Mesenchymal stem cell (in vitro differentiated cells and primary cell): ENCODE measurements around the gene KCNK4.

ENCODE experiments used
- DNase-seq: peaks from one replicate; pipeline ENCODE4 v3.0.0-alpha.2; 2013
- H2AFZ ChIP-seq: one replicate; pipeline ENCODE4 v1.6.1; 2013; ENCODE audit warnings: low read depth, mild to moderate bottlenecking, control low read depth, inconsistent platforms, low read length, moderate library complexity
- H2AK5ac ChIP-seq: 2 replicates; pipeline ENCODE4 v1.6.1; 2013; ENCODE audit warnings: low read length, moderate library complexity, mild to moderate bottlenecking, inconsistent platforms; ENCODE audit not compliant: severe bottlenecking
- H2BK120ac ChIP-seq: one replicate; pipeline ENCODE4 v1.6.1; 2013; ENCODE audit warnings: low read depth, mild to moderate bottlenecking, inconsistent platforms, low read length, moderate library complexity
- H2BK12ac ChIP-seq, 2 experiments: one replicate each; pipeline ENCODE4 v1.6.1; 2013; ENCODE audit warnings: inconsistent platforms in 2 of 2, low read length in 2 of 2, mild to moderate bottlenecking in 2 of 2, moderate library complexity in 2 of 2, control low read depth in 1 of 2
- H2BK15ac ChIP-seq: one replicate; pipeline ENCODE4 v1.6.1; 2013; ENCODE audit warnings: mild to moderate bottlenecking, low read depth, inconsistent platforms; ENCODE audit not compliant: poor library complexity, severe bottlenecking
- H2BK5ac ChIP-seq: 2 replicates; pipeline ENCODE4 v1.6.1; 2013; ENCODE audit warnings: low read depth, mild to moderate bottlenecking, low read length, control low read depth, inconsistent platforms; ENCODE audit not compliant: poor library complexity, severe bottlenecking
- H3K14ac ChIP-seq, 2 experiments: one replicate each; pipeline ENCODE4 v1.6.1; 2013; ENCODE audit warnings: inconsistent platforms in 2 of 2, low read length in 2 of 2, control low read depth in 1 of 2, mild to moderate bottlenecking in 1 of 2, moderate library complexity in 1 of 2
- H3K18ac ChIP-seq, 2 experiments: one replicate each; pipeline ENCODE4 v1.6.1; 2013; ENCODE audit warnings: inconsistent platforms in 2 of 2, low read length in 2 of 2, control low read depth in 1 of 2, low read depth in 1 of 2, mild to moderate bottlenecking in 1 of 2
- H3K23ac ChIP-seq, 2 experiments: one replicate each; pipeline ENCODE4 v1.6.1; 2013; ENCODE audit warnings: inconsistent platforms in 2 of 2, low read length in 2 of 2, mild to moderate bottlenecking in 2 of 2, moderate library complexity in 2 of 2, control low read depth in 1 of 2
- H3K27ac ChIP-seq: 2 replicates; pipeline ENCODE4 v1.5.1; 2013; ENCODE audit warnings: mild to moderate bottlenecking, moderate library complexity, low read length, control low read depth, inconsistent platforms; ENCODE audit not compliant: poor library complexity, severe bottlenecking
- H3K27me3 ChIP-seq, 2 experiments: 2 replicates each; pipeline versions ENCODE4 v1.6.1 to v1.7.0; 2013; ENCODE audit warnings: low read length in 2 of 2, mild to moderate bottlenecking in 2 of 2, moderate library complexity in 2 of 2, control low read depth in 1 of 2, inconsistent platforms in 1 of 2; ENCODE audit not compliant: control insufficient read depth in 1 of 2, insufficient read depth in 1 of 2
- H3K36me3 ChIP-seq, 2 experiments: 2 replicates each; pipeline versions ENCODE4 v1.6.1 to v1.7.0; 2013; ENCODE audit warnings: low read length in 2 of 2, control low read depth in 1 of 2, inconsistent platforms in 1 of 2, low read depth in 1 of 2, mild to moderate bottlenecking in 1 of 2; ENCODE audit not compliant: insufficient read depth in 2 of 2, control insufficient read depth in 1 of 2
- H3K4ac ChIP-seq, 2 experiments: one replicate each; pipeline ENCODE4 v1.6.1; 2013; ENCODE audit warnings: inconsistent platforms in 2 of 2, low read length in 2 of 2, mild to moderate bottlenecking in 2 of 2, moderate library complexity in 2 of 2, control low read depth in 1 of 2, low read depth in 1 of 2
- H3K4me1 ChIP-seq: 2 replicates; pipeline ENCODE4 v1.6.1; 2013; ENCODE audit warnings: low read depth, low read length, control low read depth; ENCODE audit not compliant: control insufficient read depth, insufficient read depth
- H3K4me2 ChIP-seq: 2 replicates; pipeline ENCODE4 v1.6.1; 2013; ENCODE audit warnings: low read length, mild to moderate bottlenecking, inconsistent platforms; ENCODE audit not compliant: poor library complexity, severe bottlenecking
- H3K4me3 ChIP-seq, 2 experiments: 2 replicates each; pipeline versions ENCODE4 v1.5.1 to v1.7.0; 2013; ENCODE audit warnings: low read length in 2 of 2, mild to moderate bottlenecking in 2 of 2, control low read depth in 1 of 2, low read depth in 1 of 2; ENCODE audit not compliant: insufficient read depth in 1 of 2
- H3K79me1 ChIP-seq: replicated peaks from 2 replicates; pipeline ENCODE4 v1.6.1; 2013; ENCODE audit warnings: mild to moderate bottlenecking, control low read depth, low read length, inconsistent platforms; ENCODE audit not compliant: poor library complexity, severe bottlenecking
- H3K9ac ChIP-seq: 2 replicates; pipeline ENCODE4 v1.7.0; 2013; ENCODE audit warnings: mild to moderate bottlenecking, low read length, moderate library complexity
- H3K9me3 ChIP-seq: 2 replicates; pipeline ENCODE4 v1.7.0; 2013; ENCODE audit warnings: mild to moderate bottlenecking, low read length; ENCODE audit not compliant: control insufficient read depth
- H4K8ac ChIP-seq: one replicate; pipeline ENCODE4 v1.6.1; 2013; ENCODE audit warnings: inconsistent platforms, mild to moderate bottlenecking, low read length, moderate library complexity
- H4K91ac ChIP-seq: one replicate; pipeline ENCODE4 v1.6.1; 2013; ENCODE audit warnings: mild to moderate bottlenecking, low read length, inconsistent platforms
- WGBS: methylation state at CpG from one replicate; pipeline ENCODE4 v1.1.7; 2013; ENCODE audit warnings: mixed read lengths; 5-methylcytosine and 5-hydroxymethylcytosine counted together

KCNK4 gene

DNA sequence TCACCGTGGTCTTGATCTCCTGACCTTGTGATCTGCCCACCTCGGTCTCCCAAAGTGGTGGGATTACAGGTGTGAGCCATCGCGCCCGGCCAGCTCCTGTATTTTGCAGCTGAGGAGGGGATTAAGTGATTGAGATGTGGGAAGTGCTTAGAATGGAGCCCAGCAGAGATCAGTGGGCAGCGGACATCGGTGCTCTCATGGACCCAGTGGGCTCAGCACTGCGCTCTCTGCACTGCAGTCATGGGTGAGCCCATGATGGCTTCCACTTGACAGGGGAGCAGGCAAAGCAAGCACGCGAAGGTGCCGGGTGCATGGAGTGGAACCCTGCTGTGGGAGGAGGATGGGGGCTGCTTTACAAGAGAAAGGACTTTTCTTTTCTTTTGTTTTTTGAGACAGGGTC lies 39.8 kb downstream of the KCNK4 start:
- Histone ChIP-seq H3K4me2 (no peak overlapping the region), H2BK120ac (no peak overlapping the region), H3K4me1 (peaks cover 20% of the 10 kb centered on the region), H3K4me3 (no peak overlapping the region), H2AK5ac (no peak overlapping the region), H3K36me3 (no peaks in the 10 kb centered on the region), H2BK5ac (no peak overlapping the region), H3K23ac (no peak overlapping the region), H3K18ac (no peak overlapping the region), H3K79me1 (no peaks in the 10 kb centered on the region), H3K9me3 (peaks cover 3% of the 10 kb centered on the region), H3K27ac (no peak overlapping the region), H2BK12ac (no peak overlapping the region), H3K14ac (no peak overlapping the region), H4K91ac (no peak overlapping the region), H2BK15ac (peak overlapping the region; percentile 4), H3K4ac (no peak overlapping the region), H4K8ac (no peak overlapping the region), H2AFZ (no peak overlapping the region), H3K27me3 (no peaks in the 10 kb centered on the region), H3K9ac (no peak overlapping the region)
- DNase-seq: no peak
- 96% methylated on average over 11 of the region's 11 CpGs for WGBS

DNA sequence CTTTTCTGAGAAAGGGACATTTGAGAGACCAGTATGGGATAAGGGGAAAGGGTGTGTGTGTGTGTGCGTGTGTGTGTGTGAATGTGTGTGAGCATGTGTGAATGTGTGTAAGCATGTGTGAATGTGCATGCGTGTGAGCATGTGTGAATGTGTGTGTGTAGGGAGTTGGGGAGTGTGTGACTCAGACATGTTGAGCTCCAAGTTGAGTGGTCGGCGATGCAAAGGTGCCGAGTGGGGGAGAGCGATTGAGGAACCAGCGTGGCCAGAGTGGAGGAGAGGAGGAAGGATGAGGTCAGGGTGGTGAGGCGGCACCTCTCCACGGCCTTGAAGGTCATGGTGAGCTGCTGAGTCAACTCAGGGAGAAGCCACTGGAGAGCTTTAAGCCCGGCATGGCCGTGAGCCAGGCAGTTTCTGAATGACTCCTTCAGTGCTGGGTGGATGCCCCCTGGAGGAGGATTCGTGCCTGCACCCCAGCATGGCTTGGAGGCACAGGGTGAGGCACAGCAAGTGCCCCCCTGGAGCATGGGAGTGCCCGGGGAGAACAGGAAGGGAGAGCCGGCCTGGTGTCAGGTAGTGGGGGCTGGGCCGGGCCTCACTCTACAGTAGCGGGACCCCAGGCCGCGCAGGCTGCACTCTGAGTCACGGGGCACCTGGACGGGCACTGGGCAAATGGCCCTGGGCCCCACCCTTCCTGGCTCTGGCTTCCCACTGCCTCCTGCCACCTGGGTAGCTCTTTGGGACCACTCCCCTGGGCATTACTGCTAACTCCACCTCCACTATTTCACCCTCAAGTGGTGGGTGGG lies 40.7 kb downstream of the KCNK4 start:
- Histone ChIP-seq H2BK15ac (no peak overlapping the region), H3K4me2 (no peak overlapping the region), H3K36me3 (no peaks in the 10 kb centered on the region), H3K18ac (peak overlapping the region; percentile 30 to 52), H3K9ac (peak overlapping the region; percentile 32), H3K23ac (no peak overlapping the region), H2AFZ (peak overlapping the region; percentile 3), H4K91ac (peak overlapping the region; percentile 71), H3K9me3 (peaks cover 3% of the 10 kb centered on the region), H3K27ac (no peak overlapping the region), H3K4me1 (peaks cover 21% of the 10 kb centered on the region), H2BK5ac (no peak overlapping the region), H3K79me1 (no peaks in the 10 kb centered on the region), H2BK12ac (peak overlapping the region in 1 of 2 experiments; percentile 57), H3K4ac (no peak overlapping the region), H2BK120ac (no peak overlapping the region), H4K8ac (peak overlapping the region; percentile 30), H2AK5ac (peak overlapping the region; percentile 50), H3K4me3 (peak overlapping the region in 1 of 2 experiments; percentile 36), H3K27me3 (no peaks in the 10 kb centered on the region), H3K14ac (peak overlapping the region in 1 of 2 experiments; percentile 1)
- DNase-seq: peak; percentile 90
- 47% methylated on average over 16 of the region's 20 CpGs for WGBS

DNA sequence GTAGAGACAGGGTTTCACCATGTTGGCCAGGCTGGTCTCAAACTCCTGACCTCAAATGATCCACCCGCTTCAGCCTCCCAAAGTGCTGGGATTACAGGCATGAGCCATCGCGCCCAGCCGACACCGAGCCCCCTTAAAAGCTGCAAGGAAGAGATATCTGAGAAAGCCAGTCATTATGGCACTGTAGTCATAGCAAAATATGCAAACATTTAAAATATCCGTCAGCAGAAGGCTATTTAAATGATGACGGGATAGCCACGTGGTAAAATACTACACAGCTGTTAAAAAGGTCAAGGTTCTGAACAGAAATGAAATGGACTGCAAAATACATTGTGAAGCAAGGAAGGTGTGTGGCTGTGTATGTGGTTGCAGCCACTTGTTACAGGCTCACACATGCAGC lies 42.5 kb downstream of the KCNK4 start:
- H3K36me3 ChIP-seq: no peaks in the 10 kb centered on the region
- H4K8ac ChIP-seq: peak overlapping the region; percentile 55
- no peak overlapping the region for H2BK15ac ChIP-seq
- H3K79me1 ChIP-seq: no peaks in the 10 kb centered on the region
- H3K23ac ChIP-seq: no peak overlapping the region
- H3K9ac ChIP-seq: no peak overlapping the region
- H3K27me3 ChIP-seq: no peaks in the 10 kb centered on the region
- no peak overlapping the region for H3K4me2 ChIP-seq
- H3K4ac ChIP-seq: no peak overlapping the region
- WGBS: 98% methylated on average over 8 of the region's 8 CpGs
- no peak overlapping the region for H2AK5ac ChIP-seq
- no peak overlapping the region for H3K27ac ChIP-seq
- no peak overlapping the region for H4K91ac ChIP-seq
- no peak for DNase-seq
- H3K9me3 ChIP-seq: no peaks in the 10 kb centered on the region
- H2AFZ ChIP-seq: no peak overlapping the region
- no peak overlapping the region for H2BK5ac ChIP-seq
- no peak overlapping the region for H3K18ac ChIP-seq
- no peak overlapping the region for H3K4me3 ChIP-seq
- no peak overlapping the region for H2BK12ac ChIP-seq
- no peak overlapping the region for H2BK120ac ChIP-seq
- H3K4me1 ChIP-seq: peaks cover 21% of the 10 kb centered on the region
- H3K14ac ChIP-seq: no peak overlapping the region

DNA sequence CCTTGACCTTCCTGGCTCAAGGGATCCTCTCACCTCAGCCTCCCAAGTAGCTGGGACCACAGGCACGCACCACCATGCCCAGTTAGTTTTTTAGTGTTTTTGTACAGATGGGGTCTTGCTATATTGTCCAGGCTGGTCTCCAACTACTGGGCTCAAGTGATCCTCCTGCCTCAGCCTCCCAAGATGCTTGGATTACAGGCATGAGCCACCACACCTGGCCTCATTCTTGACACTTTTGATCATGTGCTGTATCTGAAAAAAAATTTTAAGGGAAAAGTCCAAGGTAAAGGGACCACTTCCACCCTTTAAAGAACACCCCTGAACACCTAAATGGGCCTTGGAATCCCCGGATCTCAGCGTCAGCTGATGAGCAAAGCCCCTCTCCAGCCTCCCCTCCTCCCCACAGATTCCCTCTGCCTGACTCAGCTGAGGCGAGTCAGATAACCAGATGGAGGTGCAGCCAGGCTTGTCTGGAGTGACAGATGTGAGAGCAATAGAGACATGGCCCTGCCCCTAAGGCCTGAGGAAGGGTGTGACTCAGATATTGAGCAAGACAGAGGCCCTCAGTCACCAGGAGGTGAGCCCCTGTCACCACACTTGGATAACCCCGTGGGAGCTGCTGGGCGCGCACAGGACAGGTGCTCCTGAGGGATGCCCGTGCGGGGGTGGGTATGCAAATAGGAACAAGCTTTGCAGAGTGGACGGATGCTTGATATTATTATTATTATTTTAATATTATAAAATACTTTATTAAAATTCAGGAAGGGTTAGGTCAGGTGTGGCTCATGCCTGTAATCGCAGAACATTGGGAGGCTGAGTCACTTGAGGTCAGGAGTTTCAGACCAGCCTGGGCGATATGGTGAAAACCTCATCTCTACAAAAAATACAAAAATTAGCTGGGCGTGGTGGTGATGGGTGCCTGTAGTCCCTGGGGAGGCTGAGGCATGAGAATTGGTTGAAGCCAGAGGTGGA lies 43.9 kb downstream of the KCNK4 start:
- no peak overlapping the region for H2BK120ac ChIP-seq
- no peak overlapping the region for H3K4me2 ChIP-seq
- 12% methylated on average over 6 of the region's 13 CpGs for WGBS
- H3K9me3 ChIP-seq: no peaks in the 10 kb centered on the region
- peak overlapping the region; percentile 62 for H3K27ac ChIP-seq
- H4K8ac ChIP-seq: no peak overlapping the region
- peak overlapping the region in 1 of 2 experiments; percentile 25 for H2BK12ac ChIP-seq
- no peak overlapping the region for H3K4me3 ChIP-seq
- H3K14ac ChIP-seq: no peak overlapping the region
- peaks cover 21% of the 10 kb centered on the region for H3K4me1 ChIP-seq
- peak; percentile 92 for DNase-seq
- no peak overlapping the region for H2AK5ac ChIP-seq
- H3K18ac ChIP-seq: no peak overlapping the region
- no peak overlapping the region for H4K91ac ChIP-seq
- no peak overlapping the region for H3K9ac ChIP-seq
- H3K23ac ChIP-seq: no peak overlapping the region
- no peak overlapping the region for H2BK5ac ChIP-seq
- H3K4ac ChIP-seq: no peak overlapping the region
- no peaks in the 10 kb centered on the region for H3K36me3 ChIP-seq
- H2AFZ ChIP-seq: no peak overlapping the region
- no peaks in the 10 kb centered on the region for H3K79me1 ChIP-seq
- no peak overlapping the region for H2BK15ac ChIP-seq
- H3K27me3 ChIP-seq: no peaks in the 10 kb centered on the region
